ENCODE results near the gene MUC5AC. TPM values are rescaled to one million over a fixed set of nuclear protein-coding genes. Genes with fewer than 3 reads are reported as not detected.
"Not testable (repeated sequence)": the region's sequence is repeated elsewhere in the genome, so short reads cannot be mapped to it uniquely, and the experiment has no call there.

The MUC5AC gene
- total and polyA plus RNA-seq, 9 donors, result 0.01 to 0.75 (median 0.04) TPM; not detected in 4

DNA sequence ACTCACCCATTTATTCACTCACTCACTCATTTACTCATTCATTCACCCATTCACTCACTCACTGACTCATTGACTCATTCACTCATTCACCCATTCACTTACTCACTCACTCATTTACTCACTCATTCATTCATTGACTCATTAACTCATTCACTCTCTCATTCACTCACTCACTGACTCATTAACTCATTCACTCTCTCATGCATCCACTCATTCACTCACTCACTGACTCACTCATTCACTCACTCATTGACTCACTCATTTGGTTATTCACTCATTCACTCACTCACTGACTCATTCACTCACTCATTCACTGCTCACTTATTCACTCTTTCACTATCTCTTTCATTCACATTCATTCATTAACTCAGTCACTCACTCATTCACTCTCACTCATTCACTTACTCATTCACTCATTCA, 2.5 kb upstream of the MUC5AC start:
- H3K27ac ChIP-seq (ENCODE audit: low read length), result no peak overlapping the region
- no peaks in the 10 kb centered on the region for H3K4me1 ChIP-seq (ENCODE audit: control insufficient read depth, insufficient read depth, low read length)
- H3K9me3 ChIP-seq (replicated peaks; ENCODE audit: control insufficient read depth, low read depth, low read length), result no peaks in the 10 kb centered on the region

GRCh38 chr11:1156506-1157340, 1.0 kb upstream of the MUC5AC start:
- 93% methylated on average over 2 of the region's 7 CpGs for WGBS (ENCODE audit: insufficient coverage)

More for the DNA sequence above, 2.5 kb upstream of the MUC5AC start:
- Histone ChIP-seq H3K27me3 (ENCODE audit: control insufficient read depth, insufficient read depth, low read length) (peaks cover 2% of the 10 kb centered on the region), H3K4me3 (ENCODE audit: low read length) (no peak overlapping the region), H3K36me3 (ENCODE audit: control insufficient read depth, insufficient read depth, low read length) (no peaks in the 10 kb centered on the region)
- DNase-seq, result no peak

DNA sequence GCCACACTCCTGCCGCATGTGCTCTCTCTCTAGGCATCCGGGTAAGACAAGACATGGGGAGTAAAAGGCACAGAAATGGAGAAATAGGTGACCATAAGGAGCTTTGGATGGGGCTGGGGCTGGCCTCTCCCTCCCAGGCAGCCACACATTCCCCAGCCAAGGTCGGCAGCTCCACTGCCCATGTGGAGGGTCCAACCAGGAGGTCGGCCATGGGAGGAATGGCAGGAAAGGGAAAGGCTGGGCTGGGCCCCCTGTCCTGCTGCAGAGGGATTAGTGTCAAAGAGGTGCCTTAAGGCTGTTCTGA, 460 bp upstream of the MUC5AC start:
- Histone ChIP-seq H3K4me1 (ENCODE audit: control insufficient read depth, insufficient read depth, low read length) (no peaks in the 10 kb centered on the region), H3K36me3 (ENCODE audit: control insufficient read depth, insufficient read depth, low read length) (no peaks in the 10 kb centered on the region), H3K4me3 (ENCODE audit: low read length) (no peak overlapping the region), H3K27me3 (ENCODE audit: control insufficient read depth, insufficient read depth, low read length) (no peaks in the 10 kb centered on the region), H3K27ac (ENCODE audit: low read length) (no peak overlapping the region), H3K9me3 (replicated peaks; ENCODE audit: control insufficient read depth, low read depth, low read length) (no peaks in the 10 kb centered on the region)
- no CpG with 5 or more reads among the region's 4 CpGs for WGBS (ENCODE audit: insufficient coverage)
- no peak for DNase-seq

More at GRCh38 chr11:1156506-1157340, 1.0 kb upstream of the MUC5AC start:
- Histone ChIP-seq H3K36me3 (ENCODE audit: control insufficient read depth, insufficient read depth, low read length) (no peaks in the 10 kb centered on the region), H3K27me3 (ENCODE audit: control insufficient read depth, insufficient read depth, low read length) (no peaks in the 10 kb centered on the region), H3K4me3 (ENCODE audit: low read length) (no peak overlapping the region), H3K4me1 (ENCODE audit: control insufficient read depth, insufficient read depth, low read length) (no peaks in the 10 kb centered on the region), H3K27ac (ENCODE audit: low read length) (no peak overlapping the region), H3K9me3 (replicated peaks; ENCODE audit: control insufficient read depth, low read depth, low read length) (no peaks in the 10 kb centered on the region)
- no peak for DNase-seq

- no peak overlapping the region for H3K4me3 ChIP-seq (ENCODE audit: low read length)
- H3K36me3 ChIP-seq (ENCODE audit: control insufficient read depth, insufficient read depth, low read length), result no peaks in the 10 kb centered on the region
- no peak for DNase-seq
- WGBS (ENCODE audit: insufficient coverage), result 72% methylated on average over 24 of the region's 32 CpGs
- H3K27ac ChIP-seq (ENCODE audit: low read length), result no peak overlapping the region
- no peaks in the 10 kb centered on the region for H3K27me3 ChIP-seq (ENCODE audit: control insufficient read depth, insufficient read depth, low read length)
- no peaks in the 10 kb centered on the region for H3K9me3 ChIP-seq (replicated peaks; ENCODE audit: control insufficient read depth, low read depth, low read length)
- no peaks in the 10 kb centered on the region for H3K4me1 ChIP-seq (ENCODE audit: control insufficient read depth, insufficient read depth, low read length)
These were observed 1.1 kb downstream of the MUC5AC start for GRCh38 chr11:1158681-1159487.

DNA sequence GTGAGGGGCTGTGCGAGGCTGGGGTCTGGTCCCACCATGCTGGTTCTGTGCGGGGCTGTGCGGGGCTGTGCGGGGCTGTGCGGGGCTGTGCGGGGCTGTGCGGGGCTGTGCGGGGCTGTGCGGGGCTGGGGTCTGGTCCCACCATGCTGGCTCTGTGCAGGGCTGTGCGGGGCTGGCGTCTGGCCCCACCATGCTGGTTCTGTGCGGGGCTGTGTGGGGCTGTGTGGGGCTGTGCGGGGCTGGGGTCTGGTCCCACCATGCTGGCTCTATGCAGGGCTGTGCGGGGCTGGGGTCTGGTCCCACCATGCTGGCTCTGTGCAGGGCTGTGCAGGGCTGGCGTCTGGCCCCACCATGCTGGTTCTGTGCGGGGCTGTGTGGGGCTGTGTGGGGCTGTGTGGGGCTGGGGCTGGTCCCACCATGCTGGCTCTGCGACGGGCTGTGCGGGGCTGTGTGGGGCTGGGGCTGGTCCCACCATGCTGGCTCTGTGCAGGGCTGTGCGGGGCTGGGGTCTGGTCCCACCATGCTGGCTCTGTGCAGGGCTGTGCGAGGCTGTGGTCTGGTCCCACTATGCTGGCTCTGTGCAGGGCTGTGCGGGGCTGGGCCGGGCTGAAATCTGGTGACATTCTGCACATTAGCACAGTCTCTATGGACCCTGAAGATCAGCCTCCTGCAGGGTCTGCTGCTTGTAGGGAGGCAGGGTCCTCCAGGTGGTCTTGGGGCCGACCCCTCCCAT, 1.9 kb downstream of the MUC5AC start:
- WGBS (ENCODE audit: insufficient coverage), result 84% methylated on average over 11 of the region's 24 CpGs
- not testable (repeated sequence) for H3K27me3 ChIP-seq (ENCODE audit: control insufficient read depth, insufficient read depth, low read length); H3K4me1 ChIP-seq (ENCODE audit: control insufficient read depth, insufficient read depth, low read length); H3K4me3 ChIP-seq (ENCODE audit: low read length); H3K9me3 ChIP-seq (replicated peaks; ENCODE audit: control insufficient read depth, low read depth, low read length); DNase-seq; H3K27ac ChIP-seq (ENCODE audit: low read length); H3K36me3 ChIP-seq (ENCODE audit: control insufficient read depth, insufficient read depth, low read length)

DNA sequence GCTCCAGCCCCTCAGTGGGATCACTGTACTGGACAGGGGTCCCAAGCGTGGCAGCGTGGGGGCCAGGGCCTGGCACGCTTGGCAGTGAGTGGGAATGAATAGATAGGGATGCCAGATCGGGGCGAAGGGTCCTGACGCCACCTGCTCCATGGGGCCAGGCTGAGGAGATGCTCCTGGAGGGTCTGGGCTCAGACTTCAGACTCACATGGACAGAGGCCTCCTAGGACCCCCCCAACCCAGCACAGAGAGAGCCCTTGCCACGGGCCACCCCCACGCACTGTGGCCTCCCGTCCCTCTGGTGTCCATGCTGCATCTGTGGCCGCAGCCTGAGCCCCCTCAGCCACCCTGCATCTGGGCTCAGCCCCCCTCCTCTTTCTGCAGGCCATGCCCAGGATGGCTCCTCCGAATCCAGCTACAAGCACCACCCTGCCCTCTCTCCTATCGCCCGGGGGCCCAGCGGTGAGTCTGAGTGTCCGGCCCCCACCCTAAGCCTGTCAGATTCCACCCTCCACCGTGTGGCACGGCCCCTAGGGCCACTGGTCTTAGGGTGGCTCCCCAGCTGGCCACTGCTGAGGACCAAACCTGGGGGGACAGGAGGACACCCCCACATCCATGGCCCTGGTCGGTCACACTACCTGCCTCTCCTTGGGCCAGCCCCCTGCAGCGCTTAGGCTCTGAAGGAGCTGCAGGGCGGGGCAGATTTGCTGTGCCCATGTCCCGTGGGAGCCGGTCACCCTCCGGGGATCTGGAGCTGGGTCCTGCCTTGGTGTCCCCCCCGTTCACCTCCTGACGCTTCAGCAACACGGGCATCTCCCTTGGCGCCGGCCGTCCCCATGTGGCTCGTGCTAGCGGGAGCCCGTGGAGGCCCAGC, 2.7 kb downstream of the MUC5AC start:
- no peaks in the 10 kb centered on the region for H3K4me1 ChIP-seq (ENCODE audit: control insufficient read depth, insufficient read depth, low read length)
- DNase-seq, result no peak
- no peaks in the 10 kb centered on the region for H3K27me3 ChIP-seq (ENCODE audit: control insufficient read depth, insufficient read depth, low read length)
- H3K4me3 ChIP-seq (ENCODE audit: low read length), result no peak overlapping the region
- 83% methylated on average over 24 of the region's 32 CpGs for WGBS (ENCODE audit: insufficient coverage)
- no peaks in the 10 kb centered on the region for H3K36me3 ChIP-seq (ENCODE audit: control insufficient read depth, insufficient read depth, low read length)
- no peaks in the 10 kb centered on the region for H3K9me3 ChIP-seq (replicated peaks; ENCODE audit: control insufficient read depth, low read depth, low read length)
- no peak overlapping the region for H3K27ac ChIP-seq (ENCODE audit: low read length)

GRCh38 chr11:1161410-1162137, 3.8 kb downstream of the MUC5AC start:
- DNase-seq, result no peak
- no peaks in the 10 kb centered on the region for H3K36me3 ChIP-seq (ENCODE audit: control insufficient read depth, insufficient read depth, low read length)
- 73% methylated on average over 32 of the region's 42 CpGs for WGBS (ENCODE audit: insufficient coverage)
- H3K9me3 ChIP-seq (replicated peaks; ENCODE audit: control insufficient read depth, low read depth, low read length), result no peaks in the 10 kb centered on the region
- H3K27ac ChIP-seq (ENCODE audit: low read length), result no peak overlapping the region
- no peaks in the 10 kb centered on the region for H3K27me3 ChIP-seq (ENCODE audit: control insufficient read depth, insufficient read depth, low read length)
- H3K4me1 ChIP-seq (ENCODE audit: control insufficient read depth, insufficient read depth, low read length), result no peaks in the 10 kb centered on the region
- H3K4me3 ChIP-seq (ENCODE audit: low read length), result no peak overlapping the region

- Histone ChIP-seq H3K4me1 (ENCODE audit: control insufficient read depth, insufficient read depth, low read length) (no peaks in the 10 kb centered on the region), H3K9me3 (replicated peaks; ENCODE audit: control insufficient read depth, low read depth, low read length) (no peaks in the 10 kb centered on the region), H3K4me3 (ENCODE audit: low read length) (no peak overlapping the region), H3K27ac (ENCODE audit: low read length) (no peak overlapping the region), H3K27me3 (ENCODE audit: control insufficient read depth, insufficient read depth, low read length) (no peaks in the 10 kb centered on the region), H3K36me3 (ENCODE audit: control insufficient read depth, insufficient read depth, low read length) (no peaks in the 10 kb centered on the region)
- WGBS (ENCODE audit: insufficient coverage), result 47% methylated on average over 13 of the region's 21 CpGs
- DNase-seq, result no peak
These were observed 4.4 kb downstream of the MUC5AC start for GRCh38 chr11:1162138-1162475.

- DNase-seq, result no peak
- H3K27me3 ChIP-seq (ENCODE audit: control insufficient read depth, insufficient read depth, low read length), result no peaks in the 10 kb centered on the region
- WGBS (ENCODE audit: insufficient coverage), result 83% methylated on average over 23 of the region's 28 CpGs
These were observed 4.9 kb downstream of the MUC5AC start for GRCh38 chr11:1162491-1163311.

More at GRCh38 chr11:1162491-1163311, 4.9 kb downstream of the MUC5AC start:
- Histone ChIP-seq H3K36me3 (ENCODE audit: control insufficient read depth, insufficient read depth, low read length) (no peaks in the 10 kb centered on the region), H3K27ac (ENCODE audit: low read length) (no peak overlapping the region), H3K9me3 (replicated peaks; ENCODE audit: control insufficient read depth, low read depth, low read length) (no peaks in the 10 kb centered on the region), H3K4me3 (ENCODE audit: low read length) (no peak overlapping the region), H3K4me1 (ENCODE audit: control insufficient read depth, insufficient read depth, low read length) (no peaks in the 10 kb centered on the region)
